HG02885 (cell line): ENCODE results near the gene KIF16B.
"Not testable (repeated sequence)": the region's sequence is repeated elsewhere in the genome, so short reads cannot be mapped to it uniquely, and the experiment has no call there.

Experiments
- ATAC-seq: cut with Tn5 transposase; IDR thresholded peaks from one replicate; pipeline ENCODE4 v1.9.1; 2021; ENCODE audit warnings: mild to moderate bottlenecking; ENCODE audit not compliant: unreplicated experiment, poor library complexity

The KIF16B gene

DNA sequence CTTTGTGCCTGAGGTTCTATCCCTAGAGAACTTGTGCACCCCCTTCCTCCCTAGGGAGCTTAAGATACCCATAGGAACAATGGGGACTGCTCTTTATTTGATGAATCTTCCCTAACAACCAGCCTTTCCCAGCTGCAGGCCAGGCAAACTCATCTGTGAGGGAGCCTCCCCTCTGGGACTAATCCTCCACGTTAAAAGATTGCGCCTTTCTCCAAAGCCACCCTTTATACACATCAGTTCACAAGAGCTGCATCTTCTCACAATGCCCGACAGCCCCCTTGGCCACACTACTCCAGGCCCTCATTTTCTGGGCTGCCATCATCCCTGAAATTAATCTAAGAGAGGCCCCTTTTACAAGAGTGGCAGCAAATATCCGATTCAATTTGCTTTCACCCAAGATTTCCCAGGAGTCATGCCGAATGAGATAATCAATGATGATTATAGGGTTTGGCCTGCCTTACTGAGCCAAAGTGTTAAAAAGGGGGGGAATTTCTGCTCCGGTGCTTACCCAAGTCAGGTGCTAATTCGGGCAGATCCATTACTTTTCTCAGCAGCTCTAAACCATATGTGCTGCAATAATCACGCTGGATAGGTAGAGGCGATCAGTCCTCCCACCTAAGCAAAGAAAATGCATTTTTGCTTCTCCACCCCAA is 336.5 kb downstream of the KIF16B start:
- no peak for ATAC-seq

DNA sequence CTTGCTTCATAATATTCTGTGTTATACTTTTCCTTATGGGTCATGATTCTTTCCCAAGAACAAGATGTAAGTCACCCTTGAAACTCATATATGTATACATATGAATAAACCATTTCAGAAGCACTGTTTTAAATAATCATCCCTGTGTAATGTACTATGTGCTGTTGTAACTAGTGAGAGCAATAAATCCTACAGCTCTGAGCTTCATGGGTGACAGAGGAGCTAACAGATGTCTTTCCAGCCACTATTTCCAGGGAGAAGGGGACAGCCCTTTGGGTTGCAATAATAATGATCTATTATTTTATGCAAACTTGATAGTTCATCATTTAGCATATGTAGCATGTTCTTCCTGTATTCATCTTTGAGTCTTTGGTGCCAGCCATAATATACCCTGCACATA is 342.8 kb downstream of the KIF16B start:
- ATAC-seq = no peak

DNA sequence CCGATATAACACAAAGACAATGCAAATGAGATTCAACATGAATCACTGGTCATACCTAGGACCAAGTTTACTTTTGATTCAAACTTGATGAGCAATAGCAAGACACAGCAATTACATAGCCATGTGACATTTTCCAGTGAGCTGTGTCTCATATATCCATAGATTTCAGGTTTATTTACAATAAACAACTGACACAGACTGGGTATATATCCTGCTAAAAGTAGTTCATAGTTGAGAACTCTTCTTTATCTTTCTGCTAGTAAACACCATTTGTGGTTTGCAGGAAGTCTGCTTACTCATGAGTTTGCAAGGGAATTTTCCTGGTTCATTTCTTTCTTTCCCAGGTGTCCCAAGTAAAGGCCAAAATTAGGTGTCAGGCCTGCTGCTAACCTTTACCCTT is 343.4 kb downstream of the KIF16B start:
- ATAC-seq = no peak

DNA sequence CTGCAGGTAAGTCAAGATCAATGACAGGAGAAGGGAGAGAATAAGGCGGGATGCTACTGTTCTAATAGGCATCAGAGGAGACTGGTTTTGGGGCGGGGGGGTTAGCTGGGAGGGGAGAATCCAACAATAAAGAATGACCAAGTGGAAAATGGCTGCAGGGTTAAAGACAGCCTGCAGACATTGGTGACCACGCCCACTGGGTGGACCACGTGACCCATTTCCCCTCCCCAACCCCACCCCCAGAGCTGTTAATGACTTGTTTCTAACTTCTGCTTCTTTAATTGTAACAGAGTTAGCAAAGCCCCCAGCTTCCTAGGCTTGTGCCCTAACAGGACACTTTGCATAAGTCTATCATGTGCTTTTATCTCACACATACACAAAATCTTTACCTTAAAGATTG is 344.5 kb downstream of the KIF16B start:
- no peak for ATAC-seq

DNA sequence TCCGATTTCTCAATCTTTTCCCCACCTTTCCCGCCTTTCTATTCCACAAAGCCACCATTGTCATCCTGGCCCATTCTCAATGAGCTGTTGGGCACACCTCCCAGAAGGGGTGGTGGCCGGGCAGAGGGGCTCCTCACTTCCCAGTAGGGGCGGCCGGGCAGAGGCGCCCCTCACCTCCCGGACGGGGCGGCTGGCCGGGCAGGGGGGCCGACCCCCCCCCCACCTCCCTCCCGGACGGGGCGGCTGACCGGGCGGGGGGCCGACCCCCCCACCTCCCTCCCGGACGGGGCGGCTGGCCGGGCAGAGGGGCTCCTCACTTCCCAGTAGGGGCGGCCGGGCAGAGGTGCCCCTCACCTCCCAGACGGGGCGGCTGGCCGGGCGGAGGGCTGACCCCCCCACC is 346.3 kb downstream of the KIF16B start:
- not testable (repeated sequence) for ATAC-seq

DNA sequence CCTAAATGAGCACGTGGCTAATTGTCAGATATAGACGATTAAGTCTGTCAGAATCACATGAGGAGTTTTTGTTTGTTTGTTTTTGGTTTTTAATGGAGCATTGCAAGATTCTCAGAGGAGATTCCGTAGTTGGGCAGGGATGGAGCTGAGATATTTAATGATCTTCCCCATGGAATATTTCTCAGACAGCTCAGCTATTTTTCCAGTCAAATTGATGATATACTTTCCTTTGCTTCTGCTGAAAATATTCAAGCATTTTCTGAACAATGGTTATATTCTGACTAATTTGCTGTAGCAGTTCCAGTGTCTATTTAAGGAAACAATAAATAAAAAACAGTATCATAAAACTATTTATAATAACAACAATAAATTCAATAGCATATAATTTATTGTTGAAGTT is 348.4 kb downstream of the KIF16B start:
- no peak for ATAC-seq

DNA sequence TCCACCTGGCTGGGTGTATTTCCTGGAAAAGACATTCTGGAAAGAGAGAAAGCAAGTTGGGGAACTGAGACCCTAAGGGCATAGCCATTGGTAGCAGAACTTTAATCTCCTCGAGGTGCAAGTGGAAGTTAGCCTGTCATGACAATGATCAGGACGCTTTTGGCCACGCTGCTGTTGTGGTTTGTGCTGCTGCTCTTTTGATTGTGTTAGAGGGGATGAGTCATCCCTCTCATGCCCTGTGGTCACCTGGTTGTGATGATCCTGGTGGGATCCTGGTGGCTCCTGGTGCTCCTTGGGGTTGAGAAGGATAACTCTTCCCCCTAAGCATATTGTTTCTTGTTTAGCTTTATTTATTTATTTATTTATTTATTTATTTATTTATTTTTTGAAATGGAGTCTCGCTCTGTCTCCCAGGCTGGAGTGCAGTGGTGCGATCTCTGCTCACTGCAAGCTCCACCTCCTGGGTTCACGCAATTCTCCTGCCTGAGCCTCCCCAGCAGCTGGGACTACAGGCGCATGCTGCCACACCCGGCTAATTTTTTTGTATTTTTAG is 350.3 kb downstream of the KIF16B start:
- no peak for ATAC-seq
